Hematopoietic multipotent progenitor cell treated with erythropoietin and hydrocortisone succinate and interleukin-3 and kit ligand, for 8 days (in vitro differentiated cells): ENCODE measurements around the gene DHRS4L2.
A peak's percentile ranks its signal among the peaks of the same experiment; 100 is the strongest.
"Not testable (repeated sequence)": the region's sequence is repeated elsewhere in the genome, so short reads cannot be mapped to it uniquely, and the experiment has no call there.

Experiments used
- DNase-seq: peaks from one replicate; pipeline ENCODE4 v3.0.0-alpha.2; 2015

DHRS4L2 gene

GRCh38 chr14:23974041-23974440 is 14.7 kb upstream of the DHRS4L2 start:
- not testable (repeated sequence) for DNase-seq

- DNase-seq, result peak; percentile 40
These were observed 11.5 kb upstream of the DHRS4L2 start for GRCh38 chr14:23977208-23977607.

- not testable (repeated sequence) for DNase-seq
These were observed 6.5 kb upstream of the DHRS4L2 start for GRCh38 chr14:23981951-23982813.

- no peak for DNase-seq
These were observed 3.7 kb upstream of the DHRS4L2 start for GRCh38 chr14:23984891-23985602.

- DNase-seq, result not testable (repeated sequence)
These were observed 514 bp upstream of the DHRS4L2 start for GRCh38 chr14:23988223-23988606.

GRCh38 chr14:23989734-23990445 is 1.2 kb downstream of the DHRS4L2 start:
- DNase-seq, result not testable (repeated sequence)

- DNase-seq, result not testable (repeated sequence)
These were observed 2.2 kb downstream of the DHRS4L2 start for GRCh38 chr14:23990961-23991360.

- DNase-seq, result not testable (repeated sequence)
These were observed 4.3 kb downstream of the DHRS4L2 start for GRCh38 chr14:23993042-23993441.

GRCh38 chr14:23996009-23996408 is 7.3 kb downstream of the DHRS4L2 start:
- not testable (repeated sequence) for DNase-seq

GRCh38 chr14:23996825-23997224 is 8.1 kb downstream of the DHRS4L2 start:
- DNase-seq, result not testable (repeated sequence)

- DNase-seq, result not testable (repeated sequence)
These were observed 10.9 kb downstream of the DHRS4L2 start for GRCh38 chr14:23999640-24000039.

GRCh38 chr14:24001078-24001477 is 12.3 kb downstream of the DHRS4L2 start:
- DNase-seq, result not testable (repeated sequence)

GRCh38 chr14:24001679-24002078 is 12.9 kb downstream of the DHRS4L2 start:
- DNase-seq, result not testable (repeated sequence)

- not testable (repeated sequence) for DNase-seq
These were observed 17.7 kb downstream of the DHRS4L2 start for GRCh38 chr14:24006471-24006816.

- DNase-seq, result peak; percentile 46
These were observed 18.3 kb downstream of the DHRS4L2 start for GRCh38 chr14:24006817-24007652.

GRCh38 chr14:24011051-24011450 is 22.3 kb downstream of the DHRS4L2 start:
- no peak for DNase-seq

GRCh38 chr14:24012726-24013273 is 24.1 kb downstream of the DHRS4L2 start:
- DNase-seq, result not testable (repeated sequence)

GRCh38 chr14:24013654-24014514 is 25.2 kb downstream of the DHRS4L2 start:
- DNase-seq, result peak; percentile 87

GRCh38 chr14:24015745-24016144 is 27.0 kb downstream of the DHRS4L2 start:
- not testable (repeated sequence) for DNase-seq

GRCh38 chr14:24018978-24019377 is 30.2 kb downstream of the DHRS4L2 start:
- not testable (repeated sequence) for DNase-seq

- not testable (repeated sequence) for DNase-seq
These were observed 31.2 kb downstream of the DHRS4L2 start for GRCh38 chr14:24019944-24020343.
